SJSA1 (cell line): Measurements from ENCODE around the gene MRPS15. TPM values are rescaled to one million over a fixed set of nuclear protein-coding genes. Genes with fewer than 3 reads are reported as not detected.

Source experiments
- DNase-seq, 2 experiments: peaks; one replicate each; pipeline ENCODE4 v3.0.0-alpha.2; 2015 to 2020; ENCODE audit warnings: low spot score in 2 of 2, low read depth in 1 of 2
- H3K27ac ChIP-seq: fragments of 250-450 bp; sonication (Bioruptor Pico); 2 replicates; pipeline ENCODE4 v1.5.1; 2020; ENCODE audit warnings: mild to moderate bottlenecking, moderate library complexity
- H3K27me3 ChIP-seq: fragments of 250-450 bp; sonication (Bioruptor Pico); replicated peaks from 2 replicates; pipeline ENCODE4 v1.5.1; 2020; ENCODE audit warnings: mild to moderate bottlenecking, moderate library complexity
- H3K36me3 ChIP-seq: fragments of 250-450 bp; sonication (Bioruptor Pico); 2 replicates; pipeline ENCODE4 v1.5.1; 2020; ENCODE audit warnings: mild to moderate bottlenecking
- H3K4me1 ChIP-seq: fragments of 250-450 bp; sonication (Bioruptor Pico); replicated peaks from 2 replicates; pipeline ENCODE4 v1.6.1; 2021; ENCODE audit warnings: mild to moderate bottlenecking
- H3K4me3 ChIP-seq: fragments of 250-450 bp; sonication (Bioruptor Pico); 2 replicates; pipeline ENCODE4 v1.5.1; 2020; ENCODE audit warnings: mild to moderate bottlenecking
- H3K9me3 ChIP-seq: fragments of 250-450 bp; sonication (Bioruptor Pico); replicated peaks from 2 replicates; pipeline ENCODE4 v1.5.1; 2020; ENCODE audit warnings: mild to moderate bottlenecking
- total RNA-seq: library from RNA; depleted of rRNA; stranded (reverse); fragments of >200 nt; shearing (Covaris generic); gene quantifications from 2 replicates; pipeline ENCODE4 v1.2.3, GENCODE V29; 2014

The MRPS15 gene
- total RNA-seq, 1 experiment from 2014 or later = 95.8 TPM

DNA sequence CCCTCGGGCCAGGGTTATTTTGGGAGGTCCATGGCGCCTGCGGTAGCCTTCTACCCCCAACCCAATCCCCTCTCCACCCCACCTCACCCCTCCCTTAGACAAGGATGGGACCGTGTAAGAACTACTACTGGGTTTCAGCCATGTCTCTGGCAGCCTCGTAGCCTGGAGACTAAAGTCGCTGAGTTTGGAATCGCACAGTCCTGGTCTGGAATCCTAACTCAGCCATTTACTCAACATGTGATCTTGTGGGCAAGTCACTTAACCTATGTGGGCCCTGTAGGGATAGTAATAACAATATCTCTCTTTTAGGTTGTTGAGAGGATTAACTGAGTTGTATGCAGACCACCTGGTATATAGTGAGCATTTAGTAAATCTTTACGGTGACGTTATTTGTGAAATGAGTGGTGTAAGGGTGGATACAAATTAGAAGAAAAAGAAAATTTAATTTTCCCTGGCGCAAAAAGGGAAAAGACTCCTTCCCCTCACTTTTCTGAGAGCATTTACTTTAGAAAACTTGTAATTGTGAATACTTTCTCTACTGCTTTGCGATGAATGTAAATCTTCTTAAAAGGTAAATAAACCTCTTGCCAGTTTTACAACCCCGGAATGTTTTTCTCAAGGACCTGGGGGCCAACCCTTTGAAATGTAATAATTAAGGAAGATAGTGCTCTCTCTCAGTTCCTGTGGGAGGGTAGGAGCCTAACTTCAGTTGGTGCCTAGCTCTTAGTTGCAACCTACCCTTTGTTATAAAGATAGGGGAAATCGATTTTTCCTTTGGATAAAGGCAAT is 615 bp upstream of the MRPS15 start:
- peak overlapping the region; percentile 75 for H3K4me3 ChIP-seq
- peaks cover 27% of the 10 kb centered on the region for H3K36me3 ChIP-seq
- no peak for DNase-seq
- no peaks in the 10 kb centered on the region for H3K27me3 ChIP-seq
- H3K4me1 ChIP-seq = peaks cover 11% of the 10 kb centered on the region
- peak overlapping the region; percentile 67 for H3K27ac ChIP-seq
- no peaks in the 10 kb centered on the region for H3K9me3 ChIP-seq

GRCh38 chr1:36463463-36463802 is 751 bp downstream of the MRPS15 start:
- Histone ChIP-seq H3K36me3 (peaks cover 38% of the 10 kb centered on the region), H3K27ac (peak overlapping the region; percentile 67), H3K27me3 (no peaks in the 10 kb centered on the region), H3K9me3 (no peaks in the 10 kb centered on the region), H3K4me1 (peaks cover 11% of the 10 kb centered on the region), H3K4me3 (peak overlapping the region; percentile 75)
- DNase-seq = no peak

- Histone ChIP-seq H3K4me1 (peaks cover 4% of the 10 kb centered on the region; the same call in 1 of the 2 replicates), H3K36me3 (peaks cover 75% of the 10 kb centered on the region), H3K27ac (no peak overlapping the region), H3K27me3 (no peaks in the 10 kb centered on the region), H3K9me3 (no peaks in the 10 kb centered on the region), H3K4me3 (no peak overlapping the region)
- DNase-seq = no peak
These were observed 5.3 kb downstream of the MRPS15 start for GRCh38 chr1:36458910-36459309.

DNA sequence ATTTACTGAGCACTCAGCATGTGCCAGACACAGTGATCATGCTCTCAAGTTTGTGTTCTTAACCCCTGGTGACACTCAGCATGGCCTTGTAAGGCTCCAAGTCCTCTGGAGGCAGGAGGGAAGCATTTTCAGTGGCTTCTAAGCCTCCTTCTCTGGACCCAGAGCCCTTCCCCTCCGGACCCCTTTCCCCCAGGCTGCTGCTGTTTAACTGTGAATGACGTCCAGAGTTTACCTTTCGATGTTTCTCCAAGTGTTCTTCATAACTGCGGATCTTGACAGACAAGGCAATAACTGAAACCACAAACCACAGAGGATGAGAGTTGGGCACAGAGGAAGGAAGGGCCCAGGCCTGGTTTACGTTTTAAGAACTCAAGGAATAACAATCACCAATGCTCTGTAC is 6.5 kb downstream of the MRPS15 start:
- Histone ChIP-seq H3K4me1 (no peaks in the 10 kb centered on the region), H3K9me3 (no peaks in the 10 kb centered on the region), H3K27me3 (no peaks in the 10 kb centered on the region), H3K4me3 (no peak overlapping the region), H3K36me3 (peaks cover 75% of the 10 kb centered on the region), H3K27ac (no peak overlapping the region)
- no peak for DNase-seq

DNA sequence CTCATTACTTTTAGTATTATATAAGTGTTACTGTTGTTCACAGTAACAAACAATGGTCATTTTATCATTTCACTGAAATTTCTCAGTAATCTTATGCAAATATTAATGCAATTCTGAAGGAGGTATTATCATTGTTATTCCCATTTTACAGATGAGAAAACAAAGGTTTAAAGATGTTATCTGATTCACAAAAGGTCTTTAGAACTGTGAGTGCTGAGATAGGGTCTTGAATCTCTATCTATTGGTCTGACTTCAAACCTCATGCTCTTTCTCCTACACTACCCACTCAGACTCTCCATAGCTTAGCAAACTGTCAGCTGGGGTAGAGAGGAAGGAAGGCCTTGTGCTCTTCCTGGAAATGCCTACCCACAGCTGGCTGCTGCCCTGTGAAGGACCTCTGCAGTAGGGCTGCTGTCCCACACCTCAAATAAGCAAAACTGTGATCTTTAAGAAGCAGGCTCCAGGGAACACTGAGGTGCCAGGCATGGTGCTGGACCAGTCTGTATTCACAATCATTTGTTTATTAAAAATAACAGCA is 7.7 kb downstream of the MRPS15 start:
- H3K4me1 ChIP-seq = no peaks in the 10 kb centered on the region
- H3K36me3 ChIP-seq = peaks cover 65% of the 10 kb centered on the region
- H3K4me3 ChIP-seq = no peak overlapping the region
- no peak overlapping the region for H3K27ac ChIP-seq
- H3K9me3 ChIP-seq = no peaks in the 10 kb centered on the region
- DNase-seq = no peak
- H3K27me3 ChIP-seq = no peaks in the 10 kb centered on the region

GRCh38 chr1:36455386-36455785 is 8.8 kb downstream of the MRPS15 start:
- H3K27ac ChIP-seq = no peak overlapping the region
- no peaks in the 10 kb centered on the region for H3K4me1 ChIP-seq
- DNase-seq = no peak
- peaks cover 54% of the 10 kb centered on the region for H3K36me3 ChIP-seq
- no peak overlapping the region for H3K4me3 ChIP-seq
- H3K9me3 ChIP-seq = no peaks in the 10 kb centered on the region
- no peaks in the 10 kb centered on the region for H3K27me3 ChIP-seq

DNA sequence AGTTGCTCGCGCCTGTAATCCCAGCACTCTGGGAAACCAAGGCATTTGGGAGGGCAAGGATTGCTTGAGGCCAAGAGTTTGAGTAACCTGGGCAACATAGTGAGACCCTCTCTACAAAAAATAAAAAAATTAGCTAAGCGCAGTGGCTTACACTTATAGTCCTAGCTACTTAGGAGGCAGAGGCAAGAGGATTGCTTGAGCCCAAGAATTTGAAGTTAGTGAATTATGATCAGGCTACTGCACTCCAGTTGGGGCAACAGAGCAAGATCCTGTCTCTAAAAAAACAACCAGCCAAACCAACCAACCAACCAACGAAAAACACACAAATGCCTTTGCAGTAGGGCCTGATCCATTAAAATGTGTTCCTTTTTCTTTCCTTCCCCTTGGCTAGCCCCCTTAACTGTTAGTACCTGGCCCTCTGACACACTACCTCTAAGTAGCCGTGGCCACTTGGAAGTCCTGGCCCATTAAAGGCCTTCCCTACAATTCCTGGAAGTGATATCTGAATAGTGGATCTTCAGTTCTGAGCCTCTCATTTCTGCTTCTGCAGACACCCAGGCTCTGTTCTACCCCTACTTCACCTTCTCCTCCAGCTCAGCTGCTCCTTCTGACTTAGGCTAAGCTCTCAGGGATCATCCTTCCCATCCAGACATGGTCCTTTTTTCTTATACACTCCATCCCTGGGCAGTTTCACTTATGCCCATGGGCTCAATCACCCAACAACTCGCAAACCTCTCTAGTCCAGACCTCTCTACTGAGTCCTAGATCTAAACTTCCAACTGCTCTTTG is 10.4 kb downstream of the MRPS15 start:
- Histone ChIP-seq H3K27ac (no peak overlapping the region), H3K27me3 (no peaks in the 10 kb centered on the region), H3K36me3 (peaks cover 41% of the 10 kb centered on the region), H3K9me3 (no peaks in the 10 kb centered on the region), H3K4me3 (no peak overlapping the region), H3K4me1 (peaks cover 4% of the 10 kb centered on the region)
- no peak for DNase-seq

- DNase-seq = no peak
- Histone ChIP-seq H3K4me1 (peaks cover 4% of the 10 kb centered on the region), H3K4me3 (no peak overlapping the region), H3K27ac (no peak overlapping the region), H3K36me3 (peaks cover 35% of the 10 kb centered on the region), H3K9me3 (no peaks in the 10 kb centered on the region), H3K27me3 (no peaks in the 10 kb centered on the region)
These were observed 11.1 kb downstream of the MRPS15 start for GRCh38 chr1:36453051-36453450.

DNA sequence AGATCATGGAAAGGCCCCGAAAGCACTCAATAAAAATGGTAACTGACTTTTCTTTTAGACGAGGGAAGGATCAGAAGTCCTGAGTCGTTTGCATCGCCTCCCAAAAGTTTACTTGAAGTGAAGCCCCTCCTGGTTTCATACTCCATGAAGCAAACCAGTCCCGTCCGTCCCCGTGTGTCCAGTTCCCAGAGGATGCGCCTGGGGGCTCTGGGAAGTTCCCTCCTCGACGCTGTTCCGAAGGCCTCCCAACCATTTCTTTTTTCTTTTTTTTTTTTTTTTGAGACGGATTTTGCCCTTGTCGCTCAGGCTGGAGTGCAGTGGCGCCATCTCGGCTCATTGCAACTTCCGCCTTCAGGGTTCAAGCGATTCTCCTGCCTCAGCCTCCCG is 13.3 kb downstream of the MRPS15 start:
- peak overlapping the region; percentile 81 for H3K27ac ChIP-seq
- H3K9me3 ChIP-seq = no peaks in the 10 kb centered on the region
- H3K36me3 ChIP-seq = peaks cover 14% of the 10 kb centered on the region
- no peak for DNase-seq
- H3K4me1 ChIP-seq = peaks cover 4% of the 10 kb centered on the region
- no peaks in the 10 kb centered on the region for H3K27me3 ChIP-seq
- H3K4me3 ChIP-seq = peak overlapping the region; percentile 47

DNA sequence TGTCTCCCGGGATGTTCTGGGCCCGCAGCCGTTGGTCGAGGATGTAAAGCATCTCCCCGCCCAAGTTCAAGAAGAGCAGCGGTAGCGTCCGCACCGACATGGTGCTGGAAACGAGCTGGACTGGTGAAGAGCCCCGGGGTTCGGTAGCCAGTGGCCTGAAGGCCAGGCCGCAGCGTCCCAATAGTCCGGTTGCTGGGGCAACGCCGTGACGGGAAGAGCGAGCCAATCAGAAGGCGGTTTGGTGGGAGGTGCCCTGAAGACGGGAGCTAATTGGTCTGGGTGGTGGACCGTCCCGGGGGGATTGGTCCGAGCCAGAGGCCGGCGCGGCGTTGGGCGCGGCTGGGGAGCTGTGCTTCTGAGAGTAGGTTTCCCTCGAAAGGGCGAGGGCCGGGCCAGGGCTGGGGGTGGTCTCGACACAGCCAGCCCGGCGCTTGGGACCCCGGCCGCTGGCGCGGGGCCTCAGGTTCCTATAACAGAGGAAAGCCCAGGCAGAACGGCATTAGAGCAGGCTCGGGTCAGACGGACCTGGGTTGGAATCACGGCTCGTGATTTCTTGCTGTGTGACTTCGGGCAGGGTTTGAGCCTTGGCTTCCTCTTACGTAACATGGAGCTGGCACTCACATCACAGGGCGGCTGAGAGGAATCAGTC is 13.8 kb downstream of the MRPS15 start, which contains the start of gene OSCP1:
Gene OSCP1, minus strand, starts transcription at position 182 of the 649 bp plus-strand sequence. Its CDS starts 82 bp downstream, at position 100.
- H3K36me3 ChIP-seq = peaks cover 9% of the 10 kb centered on the region
- H3K27me3 ChIP-seq = no peaks in the 10 kb centered on the region
- peak within 1 kb of the TSS; percentile 81 for H3K27ac ChIP-seq
- peaks cover 4% of the 10 kb centered on the region for H3K4me1 ChIP-seq
- H3K9me3 ChIP-seq = no peaks in the 10 kb centered on the region
- peak; percentile 96 to 97 for DNase-seq
- peak within 1 kb of the TSS; percentile 47 for H3K4me3 ChIP-seq

GRCh38 chr1:36448530-36449056 is 15.6 kb downstream of the MRPS15 start:
- no peaks in the 10 kb centered on the region for H3K9me3 ChIP-seq
- H3K4me3 ChIP-seq = no peak overlapping the region
- H3K4me1 ChIP-seq = peaks cover 4% of the 10 kb centered on the region
- H3K27me3 ChIP-seq = no peaks in the 10 kb centered on the region
- H3K27ac ChIP-seq = no peak overlapping the region
- no peaks in the 10 kb centered on the region for H3K36me3 ChIP-seq
- DNase-seq = no peak

DNA sequence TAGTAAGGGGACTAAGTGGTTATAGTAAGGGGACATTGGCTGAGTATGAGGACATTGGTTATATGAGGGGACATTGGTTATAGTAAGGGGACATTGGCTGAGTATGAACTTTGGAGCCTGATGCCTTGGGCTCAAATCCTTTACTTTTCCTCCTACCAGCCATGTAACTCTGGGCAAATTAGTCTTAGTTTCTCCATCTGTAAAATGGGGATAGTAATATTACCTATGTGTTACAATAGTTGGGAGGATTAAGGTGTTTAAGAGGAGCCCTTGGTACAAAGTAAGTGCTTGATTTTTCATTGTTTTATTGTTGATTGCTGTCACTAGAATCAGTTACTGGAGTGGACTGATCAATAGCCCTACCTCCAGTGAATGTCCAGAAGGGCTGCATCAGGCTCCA is 16.7 kb downstream of the MRPS15 start:
- peaks cover 4% of the 10 kb centered on the region for H3K4me1 ChIP-seq
- no peaks in the 10 kb centered on the region for H3K9me3 ChIP-seq
- no peaks in the 10 kb centered on the region for H3K36me3 ChIP-seq
- no peaks in the 10 kb centered on the region for H3K27me3 ChIP-seq
- DNase-seq = no peak
- no peak overlapping the region for H3K27ac ChIP-seq
- no peak overlapping the region for H3K4me3 ChIP-seq

DNA sequence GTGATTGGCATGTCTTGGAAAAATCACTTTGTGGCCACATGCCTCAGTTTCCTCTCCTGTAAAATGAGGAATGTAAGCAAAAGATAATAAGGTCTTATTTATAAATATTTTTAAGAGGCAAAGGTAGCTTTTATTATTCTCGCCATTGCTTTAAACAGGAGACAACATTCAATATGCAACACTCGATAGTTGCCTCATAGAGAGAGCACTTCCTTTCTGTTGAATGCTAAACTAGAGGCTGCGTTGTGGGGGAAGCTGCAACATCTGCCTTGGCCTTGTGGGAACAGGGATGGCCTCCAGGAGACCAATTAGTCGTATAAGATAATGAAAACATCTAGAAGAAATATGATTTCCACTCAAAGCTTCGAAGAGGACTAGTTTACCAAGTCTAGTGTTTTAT is 17.4 kb downstream of the MRPS15 start:
- Histone ChIP-seq H3K4me1 (peaks cover 4% of the 10 kb centered on the region), H3K36me3 (no peaks in the 10 kb centered on the region), H3K27me3 (no peaks in the 10 kb centered on the region), H3K27ac (no peak overlapping the region), H3K9me3 (no peaks in the 10 kb centered on the region), H3K4me3 (no peak overlapping the region)
- DNase-seq = no peak
